Loucy (cell line): ENCODE results near the gene IAH1.

ENCODE experiments used
- CTCF ChIP-seq: fragments of 200-600 bp; sonication (generic); conservative IDR thresholded peaks from 2 replicates; pipeline ENCODE4 v1.5.1; 2014; ENCODE audit warnings: mild to moderate bottlenecking, antibody characterized with exemption, low read length
- EZH2phosphoT487 ChIP-seq: fragments of 200-600 bp; IDR thresholded peaks from 2 replicates; pipeline ENCODE4 v1.6.1; 2018; ENCODE audit warnings: antibody characterized with exemption, mild to moderate bottlenecking, moderate library complexity, borderline replicate concordance

DNA sequence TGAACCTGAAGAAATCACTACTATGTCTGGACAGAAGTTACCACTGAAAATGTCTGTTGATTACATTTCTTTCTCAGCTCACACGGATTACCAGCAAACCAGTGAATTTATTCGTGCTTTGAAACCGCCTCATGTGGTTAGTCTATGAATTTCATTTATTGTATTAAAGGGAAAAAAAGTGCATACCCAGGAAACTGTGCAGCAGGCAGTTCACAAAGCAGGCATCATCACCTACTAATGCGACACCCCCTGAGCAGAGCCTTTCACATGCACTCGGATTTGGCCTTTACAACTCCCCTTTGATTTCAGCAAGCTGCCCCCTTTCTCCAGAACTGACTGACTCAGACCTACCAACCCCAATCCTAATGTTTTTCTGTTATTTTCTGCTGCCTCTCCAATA lies 30.8 kb upstream of the IAH1 start:
- TF ChIP-seq CTCF (no peak), EZH2phosphoT487 (no peak)
